M059J (cell line): ENCODE data around the gene SMOC2. TPM values are rescaled to one million over a fixed set of nuclear protein-coding genes. Genes with fewer than 3 reads are reported as not detected.

Source experiments
- DNase-seq: peaks from one replicate; pipeline ENCODE4 v3.0.0-alpha.2; 2012; ENCODE audit warnings: low read depth
- total RNA-seq: library from RNA; depleted of rRNA; stranded (reverse); fragments of >200 nt; shearing (Covaris generic); gene quantifications from 2 replicates; pipeline ENCODE4 v1.2.3, GENCODE V29; 2014

SMOC2 gene
- total RNA-seq, 1 experiment from 2014 or later: 0.47 TPM

DNA sequence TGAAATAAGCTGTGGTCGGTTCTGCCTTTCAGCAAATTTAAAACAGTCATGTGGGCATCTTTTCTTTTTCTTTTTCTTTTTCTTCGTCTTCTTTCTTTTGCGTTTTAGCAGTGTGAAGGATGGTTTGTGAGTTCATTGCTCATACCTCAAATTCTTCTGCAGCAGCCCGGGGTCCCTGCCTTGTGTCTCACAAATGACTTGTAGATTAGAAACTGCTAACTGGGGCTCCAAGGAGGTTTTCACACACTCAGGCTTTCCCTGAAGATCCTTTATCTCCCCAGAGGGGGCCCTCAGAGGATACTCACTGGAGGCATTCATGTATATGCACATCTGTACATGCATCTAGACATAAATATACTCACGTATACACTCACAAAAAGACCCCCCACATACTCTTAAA, 1.7 kb downstream of the SMOC2 start:
- no peak for DNase-seq

DNA sequence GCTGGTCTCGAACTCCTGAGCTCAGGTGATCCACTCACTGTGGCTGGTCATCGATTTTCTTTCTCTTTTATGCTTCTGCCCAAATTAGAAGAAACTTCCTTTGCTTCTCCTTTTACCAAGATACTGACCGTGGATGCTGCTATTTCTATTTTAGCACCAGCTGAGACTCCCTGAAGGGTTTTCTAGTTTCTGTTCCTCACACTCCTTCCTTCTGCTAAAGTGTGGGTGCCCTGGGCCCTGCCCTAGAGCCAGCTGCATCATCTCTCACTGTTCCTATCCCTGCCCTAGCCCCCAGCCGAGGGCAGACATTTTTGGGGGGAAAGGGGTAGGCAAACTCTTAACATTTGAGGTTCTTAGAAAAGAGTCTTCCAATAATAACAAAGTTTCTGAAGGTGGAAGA, 6.3 kb downstream of the SMOC2 start:
- no peak for DNase-seq

DNA sequence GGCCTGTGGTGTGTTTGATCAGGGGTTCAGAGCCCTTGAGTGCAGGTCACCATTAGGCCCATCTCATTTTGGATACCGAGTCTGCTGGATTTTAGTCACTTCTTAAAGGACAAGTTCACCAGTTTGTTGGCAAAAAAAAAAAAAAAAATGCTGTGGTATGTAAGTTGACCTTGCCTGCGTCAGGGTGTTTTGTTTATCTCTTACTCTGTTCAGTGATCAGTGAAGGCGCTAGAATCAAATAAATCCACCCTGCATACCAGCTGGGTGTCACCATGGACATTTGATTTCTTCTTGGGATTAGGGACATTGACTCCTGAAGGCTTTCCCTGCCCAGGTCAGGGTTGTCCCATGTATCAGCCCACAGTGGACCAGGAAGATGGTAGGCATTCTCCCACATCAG, 6.7 kb downstream of the SMOC2 start:
- no peak for DNase-seq

DNA sequence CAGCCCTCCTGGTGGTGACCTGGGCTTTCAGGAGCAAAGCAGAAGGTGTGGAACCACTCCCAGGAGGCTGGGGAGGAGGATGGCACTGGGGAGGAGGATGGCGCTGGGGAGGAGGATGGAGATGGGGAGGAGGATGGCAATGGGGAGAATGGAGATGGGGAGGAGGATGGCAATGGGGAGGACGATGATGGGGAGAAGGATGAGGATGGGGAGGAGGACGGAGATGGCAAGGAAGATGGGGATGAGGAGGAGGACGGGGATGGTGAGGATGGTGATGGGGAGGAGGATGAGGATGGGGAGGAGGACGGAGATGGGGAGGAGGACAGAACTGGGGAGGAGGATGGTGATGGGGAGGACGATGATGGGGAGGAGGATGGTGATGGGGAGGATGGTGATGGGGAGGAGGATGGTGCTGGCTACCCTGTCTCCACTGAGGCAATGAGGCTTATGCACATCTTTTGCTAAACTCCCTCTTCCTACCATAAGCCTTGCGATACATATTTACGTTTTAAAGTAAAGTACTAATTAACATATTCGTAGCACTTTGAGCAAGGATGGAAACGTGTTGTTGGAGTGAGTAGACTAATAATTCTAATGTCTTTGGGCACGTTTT, 7.4 kb downstream of the SMOC2 start:
- no peak for DNase-seq

DNA sequence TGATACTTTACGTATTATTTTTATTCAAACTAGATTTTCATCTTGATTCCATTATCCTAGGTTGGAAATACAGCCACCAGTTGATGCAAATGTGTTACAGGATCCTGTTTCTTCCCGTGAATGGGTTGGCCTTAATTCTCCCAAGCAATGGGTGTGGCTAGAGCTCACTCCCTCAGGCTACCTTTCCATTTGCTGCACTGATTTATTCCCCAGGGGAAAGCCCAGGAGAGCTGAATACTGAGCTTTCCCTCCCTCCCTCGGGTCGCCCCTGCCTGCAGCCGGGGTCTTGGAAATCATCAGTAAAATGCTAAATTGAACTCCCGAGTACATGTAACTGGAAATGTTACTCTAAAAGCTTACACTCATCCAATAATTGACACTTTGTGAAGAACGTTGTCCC, 9.9 kb downstream of the SMOC2 start:
- DNase-seq: no peak

DNA sequence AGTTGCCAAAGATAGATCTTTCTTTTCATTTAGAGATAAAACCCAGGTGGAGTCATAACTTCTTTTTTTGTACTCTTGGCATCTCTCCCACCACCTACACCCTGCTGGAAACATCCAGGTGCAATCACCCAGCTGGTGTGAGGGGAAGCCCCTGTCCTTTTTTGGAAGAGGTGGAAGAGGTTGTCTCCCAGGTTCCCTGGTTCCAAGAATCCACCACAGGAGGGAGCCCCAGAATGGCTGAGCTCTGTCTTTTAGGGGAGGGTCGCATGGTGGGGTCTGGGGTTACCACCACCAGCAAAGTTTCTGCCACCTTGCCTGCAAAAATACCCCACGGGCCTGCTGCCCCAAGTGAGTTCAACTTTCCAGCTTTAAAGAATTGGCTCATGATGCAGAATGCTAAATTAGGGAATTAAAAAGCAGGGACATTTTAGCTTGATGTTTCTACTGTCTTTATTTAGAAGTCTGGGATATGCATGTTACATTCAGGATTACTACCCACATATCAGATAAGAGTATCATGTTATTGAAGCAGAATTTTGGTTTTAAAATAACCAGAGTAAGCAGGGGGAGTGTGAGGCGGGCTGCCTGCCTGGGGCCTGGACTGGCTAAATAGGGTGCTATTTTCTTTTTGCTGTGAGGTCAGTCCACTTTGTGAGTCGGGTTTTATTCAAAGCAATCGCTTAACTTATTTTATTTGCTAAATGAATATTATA, 11.0 kb downstream of the SMOC2 start:
- no peak for DNase-seq

DNA sequence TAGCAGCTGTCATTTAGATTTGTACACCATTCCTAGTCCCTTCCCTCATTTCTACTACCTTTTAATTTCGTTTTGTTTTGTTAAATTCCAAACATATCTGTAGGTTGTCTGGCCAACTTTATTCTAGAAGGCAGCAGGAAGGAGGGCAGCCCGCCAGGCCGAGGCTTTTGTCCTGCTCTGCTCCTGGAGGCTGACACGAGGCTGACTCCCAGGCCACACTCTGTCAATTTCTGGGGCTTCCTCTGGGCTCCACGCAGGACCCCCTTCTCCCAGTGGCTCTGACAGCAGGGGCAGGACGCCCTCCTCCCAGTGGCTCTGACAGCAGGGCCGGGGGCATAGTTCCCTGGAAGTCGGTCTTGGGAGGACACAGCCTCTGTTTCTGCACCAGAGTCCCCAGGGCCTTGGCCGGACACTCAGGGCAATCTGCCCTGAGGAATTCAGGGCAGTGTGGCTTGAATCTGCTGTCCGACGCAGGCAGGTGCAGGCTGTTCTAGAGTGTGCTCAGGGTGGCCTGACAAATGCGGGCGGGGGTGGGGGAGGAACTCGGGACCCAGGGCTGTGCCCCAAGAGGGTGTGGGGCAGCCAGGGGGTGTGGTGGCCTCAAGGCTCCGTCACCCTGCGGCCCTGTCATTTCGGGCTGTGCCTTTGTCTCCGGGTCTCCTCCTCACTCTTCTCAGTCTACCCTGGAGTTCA, 11.8 kb downstream of the SMOC2 start:
- DNase-seq: no peak

DNA sequence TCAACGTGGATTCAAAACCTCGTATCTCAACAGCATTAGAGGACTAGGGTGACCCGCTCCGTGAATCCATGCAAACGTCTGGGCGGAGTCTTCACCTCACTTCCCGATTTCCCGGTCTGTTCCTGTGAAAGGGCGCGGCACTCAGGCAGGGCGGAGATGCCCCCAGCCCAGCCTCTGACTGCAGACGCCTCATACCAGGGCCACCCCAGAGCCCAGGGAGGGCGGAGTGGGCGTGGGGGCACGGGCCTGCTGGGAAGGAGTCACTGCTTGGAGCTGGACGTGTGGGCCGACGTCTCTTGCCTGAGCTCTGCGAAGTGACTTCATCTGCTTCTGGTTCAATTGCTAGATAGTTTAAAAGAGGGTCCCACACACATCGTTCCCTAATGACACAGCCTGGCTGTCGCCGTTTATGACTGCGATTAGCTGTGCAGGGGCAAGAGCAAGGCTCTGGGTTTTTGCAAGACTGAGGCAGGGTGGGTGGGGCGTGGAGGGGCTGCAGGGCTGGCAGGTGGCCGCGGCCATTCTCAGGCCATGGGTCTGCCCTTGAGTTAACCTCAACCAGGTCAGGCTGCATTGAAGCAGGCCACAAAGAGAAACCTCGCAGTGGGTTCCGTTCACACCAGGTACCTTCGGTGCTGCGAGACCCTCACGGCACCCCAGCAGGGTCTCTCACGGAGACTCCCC, 15.0 kb downstream of the SMOC2 start:
- no peak for DNase-seq

DNA sequence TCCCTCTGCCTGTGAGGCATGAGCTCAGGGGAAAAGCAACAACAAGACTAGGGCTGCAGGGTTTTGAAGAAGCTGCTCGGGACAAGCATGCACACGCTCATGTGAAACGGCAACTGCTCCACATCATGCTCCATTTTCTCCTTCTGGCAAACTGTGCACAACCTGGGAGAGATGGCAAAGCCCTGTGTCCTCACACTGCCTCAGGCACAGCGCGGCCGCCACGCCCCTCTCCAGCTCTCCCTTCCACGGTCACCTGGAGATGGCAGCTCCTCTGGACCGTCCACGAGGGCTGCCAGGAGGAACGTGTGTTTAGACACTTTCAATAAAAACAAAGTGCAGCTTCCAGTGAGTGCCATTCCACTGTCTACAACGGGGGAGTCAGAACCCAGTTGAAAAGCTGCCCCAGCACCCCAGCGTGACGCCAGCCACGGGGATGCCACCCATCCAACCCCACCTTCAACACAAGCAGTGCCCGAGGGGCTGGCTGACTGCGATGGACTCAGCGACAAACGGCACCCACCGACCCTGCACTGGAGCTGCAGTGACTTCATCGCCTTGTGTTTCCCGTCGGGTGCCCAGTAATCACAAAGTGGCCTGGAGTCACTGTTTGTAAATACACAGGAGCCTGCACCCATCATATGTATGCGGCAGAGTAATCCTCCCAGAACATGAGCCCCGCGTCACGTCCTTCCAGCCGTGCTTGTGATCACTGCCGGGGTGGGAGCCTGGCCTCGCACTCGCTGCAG, 16.1 kb downstream of the SMOC2 start:
- no peak for DNase-seq

DNA sequence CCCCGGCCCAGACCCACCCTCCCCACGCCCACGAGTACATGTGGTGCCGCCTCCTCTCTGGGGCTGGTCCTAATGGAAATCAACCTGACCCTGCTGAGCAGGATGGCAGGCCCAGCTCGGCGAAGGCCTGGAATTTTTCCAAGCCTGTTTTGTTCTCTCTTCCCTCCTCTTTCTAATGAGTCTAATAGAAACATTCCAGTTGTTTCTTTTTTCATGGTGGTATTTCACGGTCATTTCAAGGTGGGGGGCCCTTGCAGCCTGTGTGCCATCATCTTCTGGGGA, 16.6 kb downstream of the SMOC2 start:
- DNase-seq: no peak

DNA sequence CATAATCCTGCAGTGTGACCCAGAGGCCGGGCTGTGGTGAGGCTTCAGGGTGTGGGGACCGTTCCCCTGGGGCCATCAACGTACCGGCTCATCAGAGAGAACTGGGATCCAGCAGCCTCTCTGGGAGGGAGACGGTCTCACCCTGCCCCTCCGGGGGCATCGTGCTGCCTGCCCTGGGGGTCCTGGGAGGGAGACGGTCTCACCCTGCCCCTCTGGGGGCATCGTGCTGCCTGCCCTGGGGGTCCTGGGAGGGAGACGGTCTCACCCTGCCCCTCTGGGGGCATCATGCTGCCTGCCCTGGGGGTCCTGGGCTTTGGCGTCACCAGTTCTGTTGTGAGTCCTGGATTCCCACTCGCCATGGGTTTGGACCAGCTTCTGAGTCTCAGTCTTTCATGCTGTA, 17.1 kb downstream of the SMOC2 start:
- DNase-seq: no peak

DNA sequence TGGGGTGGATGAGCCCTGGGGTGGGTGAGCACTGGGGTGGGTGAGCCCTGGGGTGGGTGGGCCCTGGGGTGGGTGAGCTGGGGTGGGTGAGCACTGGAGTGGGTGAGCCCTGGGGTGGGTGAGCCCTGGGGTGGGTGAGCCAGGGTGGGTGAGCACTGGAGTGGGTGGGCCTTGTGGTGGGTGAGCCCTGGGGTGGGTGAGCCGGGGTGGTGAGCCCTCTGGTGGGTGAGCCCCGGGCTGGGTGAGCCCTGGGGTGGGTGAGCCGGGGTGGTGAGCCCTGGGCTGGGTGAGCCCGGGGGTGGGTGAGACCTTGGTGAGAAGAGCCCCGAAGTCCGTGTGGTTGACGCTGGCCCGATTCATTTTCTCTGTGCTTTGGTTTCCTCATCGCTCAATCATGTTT, 18.6 kb downstream of the SMOC2 start:
- no peak for DNase-seq

DNA sequence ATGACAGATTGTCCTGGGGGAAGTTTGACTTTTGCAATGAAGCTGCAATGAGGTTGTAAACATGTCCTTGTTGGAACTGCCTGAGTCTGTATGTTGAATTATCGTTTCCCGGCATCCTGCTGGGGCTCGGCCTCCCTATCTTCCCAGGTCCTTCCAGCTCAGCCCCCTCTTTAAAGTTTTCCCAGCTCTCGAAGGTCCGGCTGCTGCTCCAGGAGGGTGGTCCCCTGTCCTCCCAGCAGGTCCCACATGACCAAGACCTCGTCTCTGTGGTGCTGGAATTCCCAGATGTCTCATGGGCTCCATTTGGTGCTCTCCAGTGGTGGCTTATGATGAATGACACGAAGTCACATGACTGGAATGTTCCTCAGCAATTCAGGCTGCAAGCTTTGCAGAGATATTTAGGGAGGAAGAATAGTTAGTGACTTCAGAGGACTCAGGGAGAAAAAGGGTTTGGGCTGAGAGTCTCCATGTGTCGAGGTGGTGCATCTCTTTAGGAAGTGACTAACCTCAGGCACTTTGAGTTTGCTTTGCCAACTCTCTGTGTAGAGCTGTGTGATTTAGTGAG, 21.4 kb downstream of the SMOC2 start:
- DNase-seq: no peak

DNA sequence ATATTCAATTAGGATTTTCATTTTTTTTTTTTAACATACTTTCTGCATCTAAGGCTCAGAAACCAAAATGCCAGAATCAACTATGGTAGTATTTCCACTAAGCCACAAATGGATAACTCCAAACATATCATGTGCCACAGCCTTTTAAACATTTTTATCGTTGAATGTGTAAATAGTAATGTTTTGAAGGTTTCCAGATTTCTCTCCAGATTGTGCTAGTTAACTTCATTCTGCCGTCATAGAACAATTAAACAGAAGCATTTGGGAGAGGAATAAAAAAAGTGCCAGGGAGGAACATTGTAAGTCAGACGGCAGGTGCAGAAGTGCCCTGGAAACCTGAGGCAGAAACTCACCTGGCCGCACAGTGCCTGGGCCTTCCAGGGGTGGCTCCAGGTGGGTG, 23.6 kb downstream of the SMOC2 start:
- no peak for DNase-seq

DNA sequence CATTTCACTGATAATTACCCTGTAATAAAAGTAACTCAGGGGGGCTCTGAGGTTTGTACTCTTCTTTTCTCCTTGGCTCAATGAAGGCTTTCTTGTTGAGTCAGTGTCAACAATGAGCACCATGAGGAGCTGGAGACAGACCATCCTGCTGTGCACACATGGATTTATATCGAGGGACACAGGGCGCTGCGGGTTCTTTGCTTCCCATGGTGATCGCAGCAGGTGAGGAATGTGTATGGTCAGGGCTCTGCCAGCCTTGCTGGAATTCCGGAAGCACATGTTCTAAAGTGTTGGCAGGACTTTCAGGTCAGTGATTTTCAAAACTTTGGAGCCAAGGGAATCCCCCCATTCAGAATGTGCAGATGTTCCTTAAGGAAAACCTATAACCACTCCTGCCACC, 27.1 kb downstream of the SMOC2 start:
- no peak for DNase-seq

DNA sequence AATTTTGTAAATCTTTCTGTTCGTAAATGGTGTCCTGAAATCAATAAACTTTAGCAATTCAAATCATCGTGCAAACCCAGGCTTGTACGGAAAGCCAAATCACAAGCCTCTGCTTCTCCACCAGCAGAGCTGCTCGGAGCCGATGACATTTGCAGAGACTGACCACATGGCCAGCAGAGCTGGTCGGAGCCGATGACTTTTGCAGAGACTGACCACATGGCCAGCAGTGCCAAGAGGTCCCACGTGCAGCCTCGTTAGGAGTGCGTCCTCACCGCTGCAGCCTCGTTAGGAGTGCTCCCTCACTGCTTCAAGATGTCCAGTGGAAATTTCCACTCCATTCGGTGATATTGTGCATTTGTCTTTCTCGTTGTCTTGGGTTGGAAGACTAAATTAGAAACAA, 28.5 kb downstream of the SMOC2 start:
- DNase-seq: no peak

DNA sequence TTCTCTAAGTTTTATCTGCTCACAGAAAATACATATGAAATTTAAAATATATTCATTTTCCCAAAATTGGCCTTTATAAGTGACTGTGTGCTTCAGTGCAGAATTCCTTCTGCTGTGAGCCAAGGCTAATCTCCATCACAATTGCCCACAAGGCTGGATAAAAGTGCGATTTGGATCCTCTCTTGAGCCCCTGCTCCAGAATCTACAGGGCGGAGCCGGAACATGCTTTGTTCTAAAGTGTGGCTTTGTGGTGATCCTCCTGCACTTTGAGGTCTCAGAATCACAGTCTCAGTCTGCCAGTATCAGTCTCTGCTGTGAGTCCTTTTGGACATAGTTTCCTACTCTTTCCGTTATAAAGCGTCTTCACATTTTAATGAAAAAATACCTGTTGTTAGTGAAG, 28.9 kb downstream of the SMOC2 start:
- no peak for DNase-seq

DNA sequence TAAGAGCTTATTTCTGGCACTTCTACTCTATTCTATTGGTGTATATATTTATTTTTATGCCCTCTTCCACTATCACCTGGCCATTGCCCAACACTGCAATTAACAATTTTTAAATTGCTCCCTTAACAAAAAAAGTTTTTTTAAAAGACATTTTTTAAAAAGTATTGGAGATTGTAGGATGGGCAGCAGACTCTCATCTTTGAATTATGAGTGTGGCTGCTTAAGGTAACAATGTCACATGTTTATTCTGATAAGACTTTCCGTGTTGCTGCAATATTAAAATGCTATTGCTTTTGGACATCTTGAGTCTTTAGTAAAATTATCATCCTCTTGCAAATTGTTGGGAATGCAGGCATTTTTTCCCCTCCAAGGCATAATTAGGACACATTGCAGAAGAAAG, 31.4 kb downstream of the SMOC2 start:
- no peak for DNase-seq

DNA sequence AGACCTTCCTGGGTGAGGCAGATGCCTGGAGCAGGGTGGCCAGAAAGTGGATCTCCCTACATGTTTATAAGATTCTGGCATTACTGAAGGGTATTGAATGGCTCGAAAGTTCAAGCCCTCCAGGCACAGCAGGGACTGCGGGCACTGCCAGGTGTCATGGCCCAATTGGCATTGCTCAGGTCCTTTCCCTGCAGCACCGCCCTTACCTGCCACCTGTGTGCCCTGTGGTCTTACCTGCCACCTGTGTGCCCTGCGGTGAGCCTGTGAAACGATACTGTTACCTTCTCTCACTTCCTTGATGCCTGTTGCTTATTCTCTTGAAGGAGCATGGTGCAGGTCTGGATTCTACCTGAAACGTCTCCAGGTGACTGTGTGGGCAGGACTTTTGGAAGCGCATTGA, 32.2 kb downstream of the SMOC2 start:
- DNase-seq: no peak

DNA sequence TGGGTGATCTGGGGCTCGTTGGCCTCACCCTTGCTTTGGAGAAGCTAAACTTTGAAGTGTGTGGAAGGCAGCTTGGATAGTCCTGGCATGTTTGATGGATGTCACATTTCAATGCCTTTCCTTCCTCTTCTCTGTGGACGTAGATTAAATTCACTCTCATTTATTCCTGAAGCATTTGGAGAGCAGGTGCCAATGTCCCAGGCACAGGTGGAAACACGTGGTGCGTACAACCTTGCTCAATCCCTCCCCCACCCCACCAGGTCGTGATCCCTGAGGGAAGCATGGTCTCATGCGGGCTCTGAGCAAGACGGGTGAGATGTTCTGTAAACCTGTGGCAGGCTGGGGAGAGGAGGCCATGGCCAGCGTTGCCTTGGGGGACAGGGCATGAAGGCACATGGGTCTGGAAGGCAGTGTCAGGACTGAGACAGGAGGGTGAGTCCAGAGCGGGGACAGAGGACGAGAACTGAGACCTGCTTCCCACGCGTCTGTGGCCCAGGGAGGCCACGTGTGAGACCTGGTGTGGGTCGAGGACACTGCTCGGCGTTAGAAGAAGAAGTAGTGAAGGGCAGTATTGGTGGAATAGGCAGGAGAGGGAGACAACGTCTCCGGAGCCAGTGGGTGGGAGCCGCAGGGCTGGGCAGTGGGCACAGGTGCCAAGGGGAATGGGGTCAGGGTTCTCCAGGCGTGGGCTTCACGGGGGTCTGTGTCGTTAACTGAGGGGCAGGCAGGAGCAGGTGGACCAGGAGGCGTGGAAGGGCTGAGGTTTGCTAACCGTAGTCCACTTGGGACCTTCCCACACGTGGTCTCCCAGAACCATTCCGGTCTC, 34.4 kb downstream of the SMOC2 start:
- no peak for DNase-seq

DNA sequence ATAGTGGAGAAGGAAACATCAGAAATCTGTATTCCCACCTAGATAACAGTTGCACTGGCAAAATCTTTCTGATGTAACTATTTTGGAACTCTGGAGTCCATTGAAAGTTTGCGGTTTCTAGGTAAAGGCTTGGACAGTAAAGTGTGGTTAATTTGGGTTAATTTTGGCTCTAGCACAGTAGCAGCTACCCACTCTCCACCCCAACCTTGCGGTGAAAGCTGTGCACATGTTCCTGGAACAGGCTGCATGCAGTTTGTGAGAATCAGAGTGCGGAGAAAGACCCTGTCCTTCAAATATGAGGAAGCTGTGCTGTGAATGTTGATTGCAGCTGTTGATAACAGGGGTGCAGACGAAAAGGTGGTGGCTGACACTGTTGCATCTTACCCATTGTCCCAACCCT, 38.4 kb downstream of the SMOC2 start:
- DNase-seq: no peak
